Measurements from ENCODE around the gene IL36B. TPM values are rescaled to one million over a fixed set of nuclear protein-coding genes. Genes with fewer than 3 reads are reported as not detected.

Gene IL36B
- total RNA-seq, 4 donors from 2014 or later, result not detected

- H3K4me1 ChIP-seq, result peaks cover 0 to 4% of the 10 kb centered on the region in 2 donors
- TF ChIP-seq CTCF (IDR thresholded peaks at IDR 0.05), result no peak
- no peak for TF ChIP-seq POLR2A (IDR thresholded peaks at IDR 0.05)
- intact Hi-C loops (cut with DNase I), result no loop called here
- no peaks in the 10 kb centered on the region for H3K9me3 ChIP-seq
- WGBS, 2 donors, result 80 to 85% methylated on average over 4 of the region's 4 CpGs
- no peaks in the 10 kb centered on the region for H3K36me3 ChIP-seq
- DNase-seq, result no peak
- no peaks in the 10 kb centered on the region for H3K27me3 ChIP-seq
- no peak overlapping the region for H3K4me3 ChIP-seq (replicated peaks in 1 of 3)
- H3K27ac ChIP-seq, result no peak overlapping the region
Measured at GRCh38 chr2:113060396-113060795, 7.7 kb upstream of the IL36B start.

- no peaks in the 10 kb centered on the region for H3K27me3 ChIP-seq
- TF ChIP-seq CTCF (IDR thresholded peaks at IDR 0.05) (no peak), POLR2A (IDR thresholded peaks at IDR 0.05) (no peak)
Measured at GRCh38 chr2:113058998-113059960, 6.6 kb upstream of the IL36B start, which contains the start of gene IL36RN. IL36RN (plus strand) TSS chr2:113059198; CDS start chr2:113059439, 241 bp downstream.

GRCh38 chr2:113058411-113058994, 5.8 kb upstream of the IL36B start:
- 59 to 61% methylated on average over 2 of the region's 2 CpGs for WGBS, 2 donors
- DNase-seq, result no peak
- H3K4me3 ChIP-seq (replicated peaks in 1 of 3), result no peak overlapping the region
- H3K36me3 ChIP-seq, result no peaks in the 10 kb centered on the region
- intact Hi-C loops (cut with DNase I), result no loop called here
- H3K27me3 ChIP-seq, result no peaks in the 10 kb centered on the region
- TF ChIP-seq POLR2A (IDR thresholded peaks at IDR 0.05) (no peak), CTCF (IDR thresholded peaks at IDR 0.05) (no peak)
- no peak overlapping the region for H3K27ac ChIP-seq
- no peaks in the 10 kb centered on the region for H3K9me3 ChIP-seq
- H3K4me1 ChIP-seq, result peaks cover 0 to 4% of the 10 kb centered on the region in 2 donors

More at GRCh38 chr2:113058998-113059960, 6.6 kb upstream of the IL36B start, which contains the start of gene IL36RN:
- Histone ChIP-seq H3K27ac (no peak within 1 kb of the TSS), H3K36me3 (no peaks in the 10 kb centered on the region), H3K9me3 (no peaks in the 10 kb centered on the region), H3K4me1 (peaks cover 0 to 4% of the 10 kb centered on the region in 2 donors), H3K4me3 (replicated peaks in 1 of 3) (no peak within 1 kb of the TSS)
- WGBS, 2 donors, result 79% methylated on average over 11 to 15 of the region's 15 CpGs
- DNase-seq, result no peak
- intact Hi-C loops (cut with DNase I), result no loop called here

- DNase-seq, result no peak
- Histone ChIP-seq H3K27me3 (no peaks in the 10 kb centered on the region), H3K27ac (no peak overlapping the region), H3K36me3 (no peaks in the 10 kb centered on the region), H3K4me1 (peaks cover 0 to 4% of the 10 kb centered on the region in 2 donors), H3K4me3 (replicated peaks in 1 of 3) (no peak overlapping the region), H3K9me3 (no peaks in the 10 kb centered on the region)
- 79 to 85% methylated on average over 1 of the region's 1 CpG for WGBS, 2 donors
- TF ChIP-seq CTCF (IDR thresholded peaks at IDR 0.05) (no peak), POLR2A (IDR thresholded peaks at IDR 0.05) (no peak)
- intact Hi-C loops (cut with DNase I), result no loop called here
Measured at GRCh38 chr2:113057117-113057516, 4.5 kb upstream of the IL36B start.

GRCh38 chr2:113056521-113056920, 3.9 kb upstream of the IL36B start:
- H3K27me3 ChIP-seq, result no peaks in the 10 kb centered on the region
- TF ChIP-seq CTCF (IDR thresholded peaks at IDR 0.05) (no peak), POLR2A (IDR thresholded peaks at IDR 0.05) (no peak)
- H3K36me3 ChIP-seq, result no peaks in the 10 kb centered on the region
- intact Hi-C loops (cut with DNase I), result no loop called here
- no peak overlapping the region for H3K4me3 ChIP-seq (replicated peaks in 1 of 3)
- WGBS, 2 donors, result 78 to 84% methylated on average over 1 of the region's 1 CpG
- no peak for DNase-seq
- H3K9me3 ChIP-seq, result no peaks in the 10 kb centered on the region
- peaks cover 0 to 4% of the 10 kb centered on the region in 2 donors for H3K4me1 ChIP-seq
- H3K27ac ChIP-seq, result no peak overlapping the region
